Tibial nerve (tissue), 4 donors: ENCODE data around the gene ANO8. TPM values are rescaled to one million over a fixed set of nuclear protein-coding genes. Genes with fewer than 3 reads are reported as not detected.

Source experiments
- DNase-seq, 2 donors: peaks; one replicate each; pipeline ENCODE4 v3.0.0-alpha.2; 2019; ENCODE audit warnings: low spot score in 2 of 2
- H3K27ac ChIP-seq, 4 donors: fragments of 200-600 bp; sonication (generic) in 3 of 4; one replicate each; pipeline ENCODE4 v1.5.1; 2017 to 2019; ENCODE audit warnings: mild to moderate bottlenecking in 1 of 4
- H3K27me3 ChIP-seq, 2 donors: fragments of 200-600 bp; sonication (generic) in 1 of 2; one replicate each; pipeline versions ENCODE4 v1.5.1 to v1.6.0; 2017 to 2019
- H3K36me3 ChIP-seq, 3 donors: fragments of 200-600 bp; sonication (generic); one replicate each; pipeline ENCODE4 v1.5.1; 2018 to 2019
- H3K4me1 ChIP-seq, 4 donors: fragments of 200-600 bp; sonication (generic) in 3 of 4; one replicate each; pipeline ENCODE4 v1.5.1; 2017 to 2019
- H3K4me3 ChIP-seq, 4 donors: fragments of 200-600 bp; sonication (generic) in 3 of 4; one replicate each; pipeline ENCODE4 v1.5.1; 2017 to 2019; ENCODE audit warnings: mild to moderate bottlenecking in 1 of 4, moderate library complexity in 1 of 4
- H3K9me3 ChIP-seq, 4 donors: fragments of 200-600 bp; sonication (generic) in 3 of 4; one replicate each; pipeline ENCODE4 v1.5.1; 2017 to 2019
- CTCF ChIP-seq, 5 experiments: fragments of 200-600 bp in 3 of 5; fragments of 450-650 bp in 2 of 5; sonication (generic) in 3 of 5; IDR thresholded peaks; one replicate each; pipeline ENCODE4 v1.5.1; 2016 to 2019; ENCODE audit warnings: antibody characterized with exemption in 5 of 5, mild to moderate bottlenecking in 3 of 5, moderate library complexity in 2 of 5
- EP300 ChIP-seq, 2 donors: sonication (generic); formaldehyde crosslinking; IDR thresholded peaks; one replicate each; pipeline ENCODE4 v1.6.1; 2017; ENCODE audit warnings: antibody characterized with exemption in 2 of 2, mild to moderate bottlenecking in 1 of 2
- POLR2A ChIP-seq, 2 donors: fragments of 450-650 bp; IDR thresholded peaks; one replicate each; pipeline ENCODE4 v1.6.1; 2017; ENCODE audit warnings: antibody characterized with exemption in 2 of 2, mild to moderate bottlenecking in 2 of 2, moderate library complexity in 2 of 2
- WGBS, 2 donors: methylation state at CpG; one replicate each; pipeline ENCODE4 v1.1.5; 2018; 5-methylcytosine and 5-hydroxymethylcytosine counted together
- total RNA-seq, 4 donors: library from RNA; depleted of rRNA; stranded (reverse); fragments of >200 nt; gene quantifications; one replicate each; pipeline ENCODE4 v1.1.0, GENCODE V29; 2016

ANO8 gene
- total RNA-seq, 4 donors from 2014 or later = 10.7 to 23.1 (median 13.3) TPM

GRCh38 chr19:17294051-17294891, 40.4 kb downstream of the ANO8 start:
- H3K27ac ChIP-seq = no peak overlapping the region
- no peak for DNase-seq

DNA sequence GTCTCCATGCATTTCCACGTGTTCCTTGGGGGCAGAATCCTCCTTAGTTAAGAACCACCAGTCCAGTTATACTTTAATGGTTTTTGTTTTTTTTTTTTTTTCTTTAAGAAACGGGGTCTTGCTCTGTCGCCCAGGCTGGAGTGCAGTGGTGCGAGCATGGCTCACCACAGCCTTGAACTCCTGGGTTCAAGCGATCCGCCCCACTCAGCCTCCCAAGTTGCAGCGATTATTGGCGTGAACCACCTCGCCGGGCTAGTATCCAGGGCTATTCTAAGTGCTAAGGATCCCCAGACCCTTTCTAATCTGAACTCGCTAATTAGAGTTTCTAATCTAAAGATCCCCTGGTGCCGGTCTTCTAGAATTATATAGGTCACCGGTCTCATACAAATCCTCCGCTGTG, 41.0 kb downstream of the ANO8 start:
- Histone ChIP-seq H3K27ac (no peak overlapping the region), H3K9me3 (peaks cover 0 to 3% (median 0%) of the 10 kb centered on the region in 4 donors), H3K4me1 (peaks cover 0 to 22% (median 7%) of the 10 kb centered on the region in 4 donors), H3K36me3 (peaks cover 0 to 32% (median 0%) of the 10 kb centered on the region in 3 donors), H3K27me3 (no peaks in the 10 kb centered on the region), H3K4me3 (no peak overlapping the region)
- no peak for TF ChIP-seq CTCF (IDR thresholded peaks at IDR 0.05)
- no peak for TF ChIP-seq EP300 (IDR thresholded peaks at IDR 0.05)
- TF ChIP-seq POLR2A (IDR thresholded peaks at IDR 0.05) = no peak
- 87 to 95% methylated on average over 14 of the region's 14 CpGs for WGBS, 2 donors
- DNase-seq = no peak

More at GRCh38 chr19:17294051-17294891, 40.4 kb downstream of the ANO8 start:
- Histone ChIP-seq H3K27me3 (no peaks in the 10 kb centered on the region), H3K4me1 (peaks cover 0 to 22% (median 7%) of the 10 kb centered on the region in 4 donors), H3K9me3 (peaks cover 0 to 3% (median 0%) of the 10 kb centered on the region in 4 donors), H3K36me3 (peaks cover 0 to 36% (median 0%) of the 10 kb centered on the region in 3 donors), H3K4me3 (no peak overlapping the region)
- 83 to 84% methylated on average over 36 to 40 of the region's 48 CpGs for WGBS, 2 donors
- TF ChIP-seq CTCF (IDR thresholded peaks at IDR 0.05) (no peak), EP300 (IDR thresholded peaks at IDR 0.05) (no peak), POLR2A (IDR thresholded peaks at IDR 0.05) (no peak)

DNA sequence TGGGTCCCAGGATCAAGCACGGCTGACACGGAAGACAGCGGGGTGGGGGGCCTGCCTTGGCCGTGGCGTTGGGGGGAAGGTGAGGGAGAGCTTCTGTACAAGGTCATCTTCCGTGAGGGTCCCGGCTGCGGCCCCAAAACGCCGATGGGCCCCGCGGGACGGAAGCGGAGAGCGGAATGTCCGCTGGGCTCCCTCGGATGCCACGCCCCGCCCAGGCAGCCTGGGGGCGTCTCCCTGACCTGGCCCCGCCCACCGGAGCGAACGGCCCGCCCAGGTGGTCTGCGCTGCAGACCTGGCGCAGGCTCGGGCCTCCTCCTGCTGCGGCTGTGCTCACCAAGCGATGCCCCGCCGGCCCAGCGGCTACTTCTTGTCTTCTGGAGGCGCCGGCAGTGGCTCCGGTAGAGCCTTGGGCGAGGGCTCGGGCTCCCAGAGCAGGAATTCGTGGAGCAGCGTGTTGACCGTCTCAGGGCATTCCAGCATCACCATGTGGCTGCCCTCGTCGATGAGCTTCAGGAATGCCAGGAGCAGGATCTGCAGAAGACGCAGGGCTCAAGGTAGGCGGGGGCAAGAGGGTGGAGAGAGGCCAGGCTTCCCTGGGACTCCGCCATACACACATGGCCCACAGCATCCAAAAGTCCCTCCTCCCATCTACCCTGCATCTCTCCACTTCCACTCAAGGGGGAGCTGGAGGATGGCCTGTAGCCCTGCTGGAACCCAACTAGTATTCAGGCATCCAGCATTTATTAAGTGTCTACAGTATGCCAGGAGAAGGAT, 42.2 kb downstream of the ANO8 start:
- TF ChIP-seq CTCF (IDR thresholded peaks at IDR 0.05) (peak; percentile 55 to 77 (median 65)), EP300 (IDR thresholded peaks at IDR 0.05) (no peak)
- peaks cover 0 to 22% (median 7%) of the 10 kb centered on the region in 4 donors for H3K4me1 ChIP-seq
- peak overlapping the region; percentile 31 to 65 (median 50) for H3K4me3 ChIP-seq
- 0 to 7% methylated on average over 3 to 11 of the region's 46 CpGs for WGBS, 2 donors
- H3K36me3 ChIP-seq = peaks cover 0 to 22% (median 0%) of the 10 kb centered on the region in 3 donors
- H3K27me3 ChIP-seq = no peaks in the 10 kb centered on the region
- DNase-seq = peak; percentile 48 to 75
- H3K27ac ChIP-seq = peak overlapping the region in 3 of 4 donors; percentile 73 to 81 (median 79)
- H3K9me3 ChIP-seq = no peaks in the 10 kb centered on the region

- no peak for TF ChIP-seq EP300 (IDR thresholded peaks at IDR 0.05)
- no peak for TF ChIP-seq CTCF (IDR thresholded peaks at IDR 0.05)
- TF ChIP-seq POLR2A (IDR thresholded peaks at IDR 0.05) = no peak
- no peak overlapping the region for H3K27ac ChIP-seq
- WGBS, 2 donors = 13 to 15% methylated on average over 18 to 22 of the region's 22 CpGs
- H3K27me3 ChIP-seq = no peaks in the 10 kb centered on the region
- H3K36me3 ChIP-seq = peaks cover 0 to 20% (median 0%) of the 10 kb centered on the region in 3 donors
- peaks cover 0 to 22% (median 7%) of the 10 kb centered on the region in 4 donors for H3K4me1 ChIP-seq
- no peak overlapping the region for H3K4me3 ChIP-seq
- no peaks in the 10 kb centered on the region for H3K9me3 ChIP-seq
- no peak for DNase-seq
Observed at GRCh38 chr19:17289489-17289888, 45.2 kb downstream of the ANO8 start.
